ENCODE results near the gene PIAS4.
A peak's percentile ranks its signal among the peaks of the same experiment; 100 is the strongest.

The PIAS4 gene

DNA sequence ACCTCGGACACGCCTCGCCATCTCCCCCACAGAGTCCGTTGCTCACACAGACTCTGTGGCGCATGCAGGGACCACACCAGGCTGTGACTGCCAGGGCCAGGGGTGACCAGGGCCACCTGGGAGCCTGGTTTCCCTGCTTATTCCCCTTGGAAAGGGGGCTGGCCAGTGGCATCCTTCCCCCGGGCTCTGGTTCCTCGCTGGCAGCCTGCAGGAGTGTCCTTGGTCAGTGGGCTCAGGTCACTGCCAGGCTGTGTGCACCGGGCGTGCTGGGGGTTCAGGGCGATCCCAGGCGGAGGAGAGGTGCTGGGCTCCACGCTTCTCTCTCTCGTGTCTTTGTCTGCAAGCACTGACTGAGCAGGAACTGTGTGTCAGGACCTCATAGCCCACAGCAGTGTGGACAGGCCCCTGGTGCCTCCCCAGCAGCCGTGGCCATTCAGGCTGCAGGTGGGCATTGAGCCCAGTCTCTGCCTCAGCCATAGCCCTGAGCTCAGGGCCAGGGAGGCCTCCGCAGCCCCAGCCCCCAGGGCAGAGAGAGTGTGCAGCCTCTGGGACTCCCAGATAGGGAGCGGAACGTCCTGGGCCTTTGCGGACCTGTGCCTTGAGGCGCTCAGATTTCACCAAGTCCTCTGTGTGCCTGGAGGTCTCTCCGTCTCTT lies 6.5 kb downstream of the PIAS4 start:
- peaks cover 2 to 60% (median 21%) of the 10 kb centered on the region in 4 experiments for H3K36me3 ChIP-seq (ENCODE audit: control insufficient read depth in 4 of 4, insufficient read depth in 4 of 4, low read length in 3 of 4)
- H3K4me1 ChIP-seq (ENCODE audit: control extremely low read depth in 1 of 4, control insufficient read depth in 4 of 4, insufficient read depth in 4 of 4, low read length in 3 of 4): peaks cover 0 to 34% (median 29%) of the 10 kb centered on the region in 4 experiments
- DNase-seq: no peak
- H3K27me3 ChIP-seq (replicated peaks in 2 of 5; ENCODE audit: control insufficient read depth in 4 of 5, insufficient read depth in 5 of 5, low read length in 4 of 5): no peaks in the 10 kb centered on the region
- ChIA-PET POLR2A (interaction anchor here (0.6 kb wide), 1 partner anchor 43 kb away, joined by 3 read pairs; the partner anchor contains the start of gene DAPK3), CTCF (no interaction called here)
- no peaks in the 10 kb centered on the region for H3K9me3 ChIP-seq (ENCODE audit: control extremely low read depth in 1 of 5, control insufficient read depth in 4 of 5, insufficient read depth in 2 of 5, low read depth in 1 of 5, low read length in 4 of 5)
- no peak overlapping the region for H3K27ac ChIP-seq (ENCODE audit: insufficient read depth in 1 of 2, low read depth in 1 of 2, low read length in 2 of 2, poor library complexity in 1 of 2, severe bottlenecking in 2 of 2)
- H3K4me3 ChIP-seq (ENCODE audit: control insufficient read depth in 1 of 7, extremely low read depth in 1 of 7, insufficient read depth in 4 of 7, low read depth in 2 of 7, low read length in 6 of 7): peak overlapping the region in 1 of 7 experiments; percentile 3
- WGBS (ENCODE audit: insufficient coverage): 98% methylated on average over 20 of the region's 20 CpGs

DNA sequence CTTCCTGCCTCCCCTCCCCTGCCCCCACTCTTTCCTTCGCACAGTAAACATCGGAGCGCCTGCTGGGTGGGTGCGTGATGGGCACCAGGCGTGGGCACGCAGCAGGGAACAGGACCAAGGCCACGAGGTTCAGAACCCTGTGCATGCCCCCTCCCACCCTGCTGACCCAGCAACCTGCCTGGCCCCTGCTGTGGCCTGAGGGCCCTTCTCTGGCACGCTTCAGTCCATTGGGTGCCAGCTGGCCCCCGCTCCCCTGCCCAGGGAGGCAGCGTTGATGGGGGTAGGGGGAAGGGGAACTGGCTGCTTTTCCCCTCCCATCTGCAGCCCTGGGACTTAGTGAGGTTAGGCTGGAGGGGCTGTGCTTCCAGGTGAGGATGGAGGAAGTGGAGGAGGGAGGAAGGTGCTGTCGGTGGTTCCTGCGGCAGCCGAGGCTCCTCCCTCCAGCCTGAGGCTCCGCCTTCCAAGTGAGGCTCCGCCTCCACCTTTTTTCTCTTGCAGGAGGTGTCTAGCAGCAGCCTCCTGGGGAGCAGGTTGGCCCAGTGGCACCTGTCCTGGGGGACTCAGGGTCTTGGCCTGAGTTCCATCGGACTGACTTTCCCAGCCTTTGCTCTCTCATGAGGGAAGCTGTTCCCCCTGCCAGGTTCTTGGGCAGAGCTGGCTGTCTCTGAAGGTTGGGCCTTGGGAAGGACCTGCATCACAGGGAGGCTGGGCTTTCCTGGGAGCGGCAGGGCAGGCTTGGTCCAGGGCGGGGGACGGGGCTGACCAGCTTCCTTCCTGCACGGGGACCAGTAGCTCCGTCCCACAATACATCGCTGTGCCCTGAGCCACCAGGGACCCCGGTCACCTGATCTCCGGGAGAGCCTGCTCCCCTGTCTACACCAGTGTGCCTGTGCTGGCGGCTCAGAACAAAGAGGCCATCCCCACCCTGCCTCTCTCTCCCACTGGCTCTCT lies 7.3 kb downstream of the PIAS4 start:
- Histone ChIP-seq H3K27me3 (replicated peaks in 2 of 5; ENCODE audit: control insufficient read depth in 4 of 5, insufficient read depth in 5 of 5, low read length in 4 of 5) (no peaks in the 10 kb centered on the region), H3K4me3 (ENCODE audit: control insufficient read depth in 1 of 7, extremely low read depth in 1 of 7, insufficient read depth in 4 of 7, low read depth in 2 of 7, low read length in 6 of 7) (peak overlapping the region in 5 of 7 experiments; percentile 15 to 64 (median 54)), H3K27ac (ENCODE audit: insufficient read depth in 1 of 2, low read depth in 1 of 2, low read length in 2 of 2, poor library complexity in 1 of 2, severe bottlenecking in 2 of 2) (peak overlapping the region in 1 of 2 experiments; percentile 25), H3K9me3 (ENCODE audit: control extremely low read depth in 1 of 5, control insufficient read depth in 4 of 5, insufficient read depth in 2 of 5, low read depth in 1 of 5, low read length in 4 of 5) (no peaks in the 10 kb centered on the region), H3K4me1 (ENCODE audit: control extremely low read depth in 1 of 4, control insufficient read depth in 4 of 4, insufficient read depth in 4 of 4, low read length in 3 of 4) (peaks cover 0 to 38% (median 35%) of the 10 kb centered on the region in 4 experiments), H3K36me3 (ENCODE audit: control insufficient read depth in 4 of 4, insufficient read depth in 4 of 4, low read length in 3 of 4) (peaks cover 2 to 64% (median 21%) of the 10 kb centered on the region in 4 experiments)
- 33% methylated on average over 17 of the region's 25 CpGs for WGBS (ENCODE audit: insufficient coverage)
- ChIA-PET CTCF (interaction anchor here (0.7 kb wide), 1 partner anchor 9 kb away, joined by 4 read pairs; no protein-coding TSS in a partner anchor), POLR2A (no interaction called here)
- DNase-seq: peak in 2 of 3 donors; percentile 46 to 53

DNA sequence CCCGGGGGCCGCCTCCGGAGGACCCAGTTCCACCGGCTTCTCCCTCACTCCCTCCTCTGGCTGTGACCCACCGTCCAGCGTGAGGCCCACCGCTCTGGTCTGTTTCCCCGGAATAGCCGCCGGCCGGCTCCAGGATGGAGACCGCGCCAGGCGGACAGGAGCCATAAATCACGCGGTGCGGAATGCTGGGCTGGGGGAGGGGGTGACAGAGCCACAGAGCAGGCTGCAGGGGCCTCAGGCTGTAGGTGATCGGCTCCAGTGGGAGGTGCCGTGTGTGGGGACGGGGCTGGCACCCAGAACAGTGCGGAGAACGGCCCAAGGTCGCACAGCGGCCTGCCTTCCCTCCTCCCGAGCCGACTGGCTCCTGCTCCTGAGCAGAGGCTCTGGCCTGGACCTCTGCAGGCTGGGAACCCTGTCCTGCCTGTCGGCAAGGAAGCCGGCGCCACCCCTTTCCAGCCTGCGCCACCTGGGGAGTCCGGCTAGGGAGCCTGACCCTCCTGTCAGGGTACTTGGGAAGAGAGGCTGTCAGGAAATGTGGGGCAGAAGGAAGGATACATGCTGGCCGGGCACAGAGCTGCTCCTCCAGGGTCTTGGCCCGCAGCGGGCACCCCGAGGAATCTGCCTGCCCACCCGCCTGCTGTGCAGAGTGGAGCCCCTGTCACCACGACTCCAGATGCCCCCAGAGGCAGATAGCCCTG lies 8.3 kb downstream of the PIAS4 start:
- H3K9me3 ChIP-seq (ENCODE audit: control extremely low read depth in 1 of 5, control insufficient read depth in 4 of 5, insufficient read depth in 2 of 5, low read depth in 1 of 5, low read length in 4 of 5): no peaks in the 10 kb centered on the region
- peak overlapping the region in 5 of 7 experiments; percentile 15 to 64 (median 54) for H3K4me3 ChIP-seq (ENCODE audit: control insufficient read depth in 1 of 7, extremely low read depth in 1 of 7, insufficient read depth in 4 of 7, low read depth in 2 of 7, low read length in 6 of 7)
- H3K4me1 ChIP-seq (ENCODE audit: control extremely low read depth in 1 of 4, control insufficient read depth in 4 of 4, insufficient read depth in 4 of 4, low read length in 3 of 4): peaks cover 0 to 45% (median 38%) of the 10 kb centered on the region in 4 experiments
- no peaks in the 10 kb centered on the region for H3K27me3 ChIP-seq (replicated peaks in 2 of 5; ENCODE audit: control insufficient read depth in 4 of 5, insufficient read depth in 5 of 5, low read length in 4 of 5)
- WGBS (ENCODE audit: insufficient coverage): 52% methylated on average over 27 of the region's 37 CpGs
- peak overlapping the region in 1 of 2 experiments; percentile 25 for H3K27ac ChIP-seq (ENCODE audit: insufficient read depth in 1 of 2, low read depth in 1 of 2, low read length in 2 of 2, poor library complexity in 1 of 2, severe bottlenecking in 2 of 2)
- H3K36me3 ChIP-seq (ENCODE audit: control insufficient read depth in 4 of 4, insufficient read depth in 4 of 4, low read length in 3 of 4): peaks cover 2 to 54% (median 19%) of the 10 kb centered on the region in 4 experiments
- POLR2A ChIA-PET: no interaction called here
- DNase-seq: no peak
- CTCF ChIA-PET: no interaction called here

DNA sequence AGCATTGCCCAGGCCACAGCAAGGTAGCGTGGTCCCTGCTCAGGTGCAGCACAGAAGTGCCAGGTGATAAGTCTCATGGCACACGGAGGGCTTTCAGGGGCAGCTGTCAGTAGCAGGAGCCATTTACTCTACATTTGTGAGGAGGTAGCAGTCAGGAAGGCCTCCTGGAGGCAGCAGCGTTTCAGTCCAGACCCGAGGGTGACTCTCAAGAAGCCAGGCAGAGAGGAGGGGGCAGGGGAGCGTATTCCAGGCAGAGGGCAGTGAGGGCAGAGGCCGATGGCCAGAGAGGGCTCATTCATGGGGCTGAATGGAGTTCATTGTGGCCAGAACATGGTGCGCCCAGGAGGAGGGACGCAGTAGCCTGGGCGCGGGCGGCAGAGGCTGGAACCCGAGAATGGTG lies 8.9 kb downstream of the PIAS4 start:
- Histone ChIP-seq H3K4me1 (ENCODE audit: control extremely low read depth in 1 of 4, control insufficient read depth in 4 of 4, insufficient read depth in 4 of 4, low read length in 3 of 4) (peaks cover 0 to 43% (median 36%) of the 10 kb centered on the region in 4 experiments), H3K4me3 (ENCODE audit: control insufficient read depth in 1 of 7, extremely low read depth in 1 of 7, insufficient read depth in 4 of 7, low read depth in 2 of 7, low read length in 6 of 7) (no peak overlapping the region), H3K9me3 (ENCODE audit: control extremely low read depth in 1 of 5, control insufficient read depth in 4 of 5, insufficient read depth in 2 of 5, low read depth in 1 of 5, low read length in 4 of 5) (no peaks in the 10 kb centered on the region), H3K36me3 (ENCODE audit: control insufficient read depth in 4 of 4, insufficient read depth in 4 of 4, low read length in 3 of 4) (peaks cover 2 to 48% (median 18%) of the 10 kb centered on the region in 4 experiments), H3K27me3 (replicated peaks in 2 of 5; ENCODE audit: control insufficient read depth in 4 of 5, insufficient read depth in 5 of 5, low read length in 4 of 5) (no peaks in the 10 kb centered on the region), H3K27ac (ENCODE audit: insufficient read depth in 1 of 2, low read depth in 1 of 2, low read length in 2 of 2, poor library complexity in 1 of 2, severe bottlenecking in 2 of 2) (no peak overlapping the region)
- ChIA-PET POLR2A (no interaction called here), CTCF (no interaction called here)
- 93% methylated on average over 7 of the region's 12 CpGs for WGBS (ENCODE audit: insufficient coverage)
- no peak for DNase-seq

DNA sequence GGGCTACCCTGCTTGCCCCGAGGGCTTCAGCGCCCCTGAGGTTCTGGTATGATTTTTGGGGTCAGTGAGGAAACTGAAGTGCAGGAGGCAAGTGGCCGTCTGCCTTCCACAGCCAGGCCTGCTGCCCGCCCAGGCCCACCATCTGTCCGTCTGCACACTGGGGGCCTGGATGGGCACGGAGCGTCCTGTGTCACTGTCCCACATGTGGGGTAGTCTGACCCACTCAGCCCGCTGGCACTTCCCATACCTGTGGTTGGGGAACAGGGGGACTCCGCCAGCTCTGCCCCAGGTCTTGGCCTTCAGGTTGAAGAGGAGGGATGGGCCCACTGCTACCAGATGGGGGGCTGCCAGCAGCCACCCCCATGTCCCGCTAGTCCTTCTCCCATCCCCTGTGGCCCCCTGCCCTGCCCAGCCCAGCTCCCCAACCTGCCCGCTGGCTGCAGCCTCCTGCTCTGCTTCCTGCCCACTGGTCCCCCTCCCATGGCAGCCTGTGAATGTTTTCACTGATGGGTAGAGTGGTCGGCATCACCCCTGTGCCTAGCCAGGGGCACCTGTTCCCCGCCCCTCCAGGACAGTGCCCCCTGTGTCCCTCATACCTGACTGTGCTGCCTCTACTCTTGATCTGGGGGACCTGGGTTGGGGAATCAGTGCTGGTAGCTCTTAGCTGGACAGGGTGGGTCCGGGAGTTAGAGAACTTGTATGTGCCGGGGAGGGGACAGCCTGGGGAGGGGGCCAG lies 9.5 kb downstream of the PIAS4 start:
- peaks cover 2 to 48% (median 21%) of the 10 kb centered on the region in 4 experiments for H3K36me3 ChIP-seq (ENCODE audit: control insufficient read depth in 4 of 4, insufficient read depth in 4 of 4, low read length in 3 of 4)
- no peaks in the 10 kb centered on the region for H3K27me3 ChIP-seq (replicated peaks in 2 of 5; ENCODE audit: control insufficient read depth in 4 of 5, insufficient read depth in 5 of 5, low read length in 4 of 5)
- H3K4me1 ChIP-seq (ENCODE audit: control extremely low read depth in 1 of 4, control insufficient read depth in 4 of 4, insufficient read depth in 4 of 4, low read length in 3 of 4): peaks cover 0 to 43% (median 36%) of the 10 kb centered on the region in 4 experiments
- DNase-seq: no peak
- H3K27ac ChIP-seq (ENCODE audit: insufficient read depth in 1 of 2, low read depth in 1 of 2, low read length in 2 of 2, poor library complexity in 1 of 2, severe bottlenecking in 2 of 2): no peak overlapping the region
- CTCF ChIA-PET: no interaction called here
- POLR2A ChIA-PET: no interaction called here
- no peak overlapping the region for H3K4me3 ChIP-seq (ENCODE audit: control insufficient read depth in 1 of 7, extremely low read depth in 1 of 7, insufficient read depth in 4 of 7, low read depth in 2 of 7, low read length in 6 of 7)
- WGBS (ENCODE audit: insufficient coverage): 96% methylated on average over 8 of the region's 15 CpGs
- H3K9me3 ChIP-seq (ENCODE audit: control extremely low read depth in 1 of 5, control insufficient read depth in 4 of 5, insufficient read depth in 2 of 5, low read depth in 1 of 5, low read length in 4 of 5): no peaks in the 10 kb centered on the region

DNA sequence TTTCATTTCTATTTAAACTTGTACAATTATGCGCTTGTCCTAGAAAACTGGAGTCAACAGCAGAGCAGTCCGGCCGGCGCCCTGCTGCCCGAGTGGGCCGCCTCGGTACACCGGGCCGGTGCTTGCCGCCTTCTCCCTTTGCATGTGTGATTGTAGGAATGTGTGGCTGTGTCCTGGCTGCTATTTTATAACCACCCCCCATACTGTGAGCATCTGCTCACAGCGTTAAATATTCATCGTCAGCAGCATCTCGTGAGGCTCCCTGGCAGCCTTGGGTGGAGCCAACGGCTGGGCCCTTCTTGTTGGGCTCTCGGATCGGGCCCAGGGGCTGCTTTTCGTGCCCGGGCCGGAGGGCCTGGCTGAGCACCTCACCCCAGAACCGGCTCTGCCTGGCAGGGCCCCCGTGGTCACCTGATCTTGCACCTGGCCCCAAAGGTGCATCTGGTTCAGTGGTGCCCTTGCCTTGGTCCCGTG lies 10.6 kb downstream of the PIAS4 start:
- H3K27ac ChIP-seq (ENCODE audit: insufficient read depth in 1 of 2, low read depth in 1 of 2, low read length in 2 of 2, poor library complexity in 1 of 2, severe bottlenecking in 2 of 2): no peak overlapping the region
- H3K9me3 ChIP-seq (ENCODE audit: control extremely low read depth in 1 of 5, control insufficient read depth in 4 of 5, insufficient read depth in 2 of 5, low read depth in 1 of 5, low read length in 4 of 5): no peaks in the 10 kb centered on the region
- ChIA-PET POLR2A (no interaction called here), CTCF (no interaction called here)
- H3K4me1 ChIP-seq (ENCODE audit: control extremely low read depth in 1 of 4, control insufficient read depth in 4 of 4, insufficient read depth in 4 of 4, low read length in 3 of 4): peaks cover 0 to 43% (median 36%) of the 10 kb centered on the region in 4 experiments
- peaks cover 2 to 38% (median 16%) of the 10 kb centered on the region in 4 experiments for H3K36me3 ChIP-seq (ENCODE audit: control insufficient read depth in 4 of 4, insufficient read depth in 4 of 4, low read length in 3 of 4)
- no peaks in the 10 kb centered on the region for H3K27me3 ChIP-seq (replicated peaks in 2 of 5; ENCODE audit: control insufficient read depth in 4 of 5, insufficient read depth in 5 of 5, low read length in 4 of 5)
- no peak overlapping the region for H3K4me3 ChIP-seq (ENCODE audit: control insufficient read depth in 1 of 7, extremely low read depth in 1 of 7, insufficient read depth in 4 of 7, low read depth in 2 of 7, low read length in 6 of 7)
- no peak for DNase-seq
- WGBS (ENCODE audit: insufficient coverage): 96% methylated on average over 9 of the region's 22 CpGs
